ENCODE measurements around the gene OPTN. TPM values are rescaled to one million over a fixed set of nuclear protein-coding genes. Genes with fewer than 3 reads are reported as not detected.

Gene OPTN
- total and polyA plus RNA-seq, 7 experiments from 2014 or later: 34.3 to 146 (median 59.6) TPM

DNA sequence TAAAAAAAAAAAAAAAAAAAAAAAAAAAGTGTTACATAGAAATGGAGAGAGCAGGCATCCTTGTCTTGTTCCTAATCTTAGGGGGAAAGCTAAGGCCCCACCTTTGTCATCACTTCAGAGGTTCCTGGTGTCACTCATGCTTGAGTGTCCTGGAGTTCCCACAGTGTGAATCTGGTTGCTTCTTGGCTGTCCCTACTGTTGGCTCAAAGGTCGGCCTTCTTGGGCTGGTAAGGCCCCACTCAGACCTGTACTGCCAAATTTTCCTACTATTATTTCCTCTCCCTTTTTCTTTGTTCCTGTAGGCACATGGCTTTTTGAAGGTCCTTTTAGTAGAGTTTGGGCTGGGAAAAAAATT lies 21.5 kb downstream of the OPTN start:
- H3K4me1 ChIP-seq (ENCODE audit: control insufficient read depth in 2 of 2, insufficient read depth in 2 of 2, low read length in 2 of 2): peaks cover 0 to 4% of the 10 kb centered on the region in 2 donors
- no peaks in the 10 kb centered on the region for H3K9me3 Mint-ChIP-seq
- ChIA-PET CTCF (no interaction called here), POLR2A (no interaction called here)
- H3K4me1 Mint-ChIP-seq: peaks cover 0 to 19% (median 14%) of the 10 kb centered on the region in 7 donors
- H3K9me3 ChIP-seq (ENCODE audit: control insufficient read depth in 2 of 3, low read length in 3 of 3): no peaks in the 10 kb centered on the region
- no peaks in the 10 kb centered on the region for H3K27me3 ChIP-seq (ENCODE audit: control insufficient read depth in 2 of 2, insufficient read depth in 2 of 2, low read length in 2 of 2)
- intact Hi-C loops (cut with micrococcal nuclease): no loop called here
- H3K36me3 ChIP-seq (ENCODE audit: control insufficient read depth in 2 of 3, insufficient read depth in 3 of 3, low read length in 3 of 3): peaks cover 36 to 89% (median 47%) of the 10 kb centered on the region in 3 experiments
- no peak overlapping the region for H3K27ac ChIP-seq (ENCODE audit: low read depth, low read length)
- no peak for ATAC-seq
- H3K27me3 Mint-ChIP-seq: no peaks in the 10 kb centered on the region
- no peak for DNase-seq
- no peak overlapping the region for H3K4me3 Mint-ChIP-seq
- no peak overlapping the region for H3K27ac Mint-ChIP-seq
- H3K4me3 ChIP-seq (ENCODE audit: low read length): no peak overlapping the region
- peaks cover 43 to 81% (median 52%) of the 10 kb centered on the region in 5 donors for H3K36me3 Mint-ChIP-seq

DNA sequence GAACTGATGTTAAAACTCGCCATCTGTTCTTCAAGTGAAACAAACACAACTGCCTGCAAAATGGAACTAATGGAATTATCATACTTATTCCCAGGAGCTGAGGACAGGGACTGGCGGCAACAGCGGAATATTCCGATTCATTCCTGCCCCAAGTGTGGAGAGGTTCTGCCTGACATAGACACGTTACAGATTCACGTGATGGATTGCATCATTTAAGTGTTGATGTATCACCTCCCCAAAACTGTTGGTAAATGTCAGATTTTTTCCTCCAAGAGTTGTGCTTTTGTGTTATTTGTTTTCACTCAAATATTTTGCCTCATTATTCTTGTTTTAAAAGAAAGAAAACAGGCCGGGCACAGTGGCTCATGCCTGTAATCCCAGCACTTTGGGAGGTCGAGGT lies 36.7 kb downstream of the OPTN start:
- DNase-seq (no peak), ATAC-seq (no peak)
- H3K4me1 ChIP-seq (ENCODE audit: control insufficient read depth in 2 of 2, insufficient read depth in 2 of 2, low read length in 2 of 2): no peaks in the 10 kb centered on the region
- H3K36me3 Mint-ChIP-seq: peaks cover 30 to 81% (median 60%) of the 10 kb centered on the region in 5 donors
- H3K4me3 ChIP-seq (ENCODE audit: low read length): no peak overlapping the region
- H3K9me3 Mint-ChIP-seq: no peaks in the 10 kb centered on the region
- no peak overlapping the region for H3K27ac Mint-ChIP-seq
- H3K27me3 ChIP-seq (ENCODE audit: control insufficient read depth in 2 of 2, insufficient read depth in 2 of 2, low read length in 2 of 2): no peaks in the 10 kb centered on the region
- ChIA-PET POLR2A (no interaction called here), CTCF (no interaction called here)
- H3K4me1 Mint-ChIP-seq: no peaks in the 10 kb centered on the region
- no peak overlapping the region for H3K27ac ChIP-seq (ENCODE audit: low read depth, low read length)
- intact Hi-C loops (cut with micrococcal nuclease): no loop called here
- H3K27me3 Mint-ChIP-seq: no peaks in the 10 kb centered on the region
- no peak overlapping the region for H3K4me3 Mint-ChIP-seq
- peaks cover 24 to 89% (median 39%) of the 10 kb centered on the region in 3 experiments for H3K36me3 ChIP-seq (ENCODE audit: control insufficient read depth in 2 of 3, insufficient read depth in 3 of 3, low read length in 3 of 3)
- no peaks in the 10 kb centered on the region for H3K9me3 ChIP-seq (ENCODE audit: control insufficient read depth in 2 of 3, low read length in 3 of 3)

- no peaks in the 10 kb centered on the region for H3K9me3 ChIP-seq (ENCODE audit: control insufficient read depth in 2 of 3, low read length in 3 of 3)
- Mint-ChIP-seq H3K4me3 (no peak overlapping the region), H3K27me3 (no peaks in the 10 kb centered on the region), H3K27ac (no peak overlapping the region), H3K4me1 (no peaks in the 10 kb centered on the region), H3K9me3 (peaks cover under 1 to 4% (median 2%) of the 10 kb centered on the region in 11 donors), H3K36me3 (peaks cover 28 to 79% (median 59%) of the 10 kb centered on the region in 5 donors)
- ChIA-PET POLR2A (no interaction called here), CTCF (no interaction called here)
- no peak overlapping the region for H3K27ac ChIP-seq (ENCODE audit: low read depth, low read length)
- no peak overlapping the region for H3K4me3 ChIP-seq (ENCODE audit: low read length)
- peaks cover 12 to 73% (median 26%) of the 10 kb centered on the region in 3 experiments for H3K36me3 ChIP-seq (ENCODE audit: control insufficient read depth in 2 of 3, insufficient read depth in 3 of 3, low read length in 3 of 3)
- no peaks in the 10 kb centered on the region for H3K4me1 ChIP-seq (ENCODE audit: control insufficient read depth in 2 of 2, insufficient read depth in 2 of 2, low read length in 2 of 2)
- intact Hi-C loops (cut with micrococcal nuclease): no loop called here
- no peaks in the 10 kb centered on the region for H3K27me3 ChIP-seq (ENCODE audit: control insufficient read depth in 2 of 2, insufficient read depth in 2 of 2, low read length in 2 of 2)
- ATAC-seq (no peak), DNase-seq (no peak)
Observed at GRCh38 chr10:13139150-13139549, 39.2 kb downstream of the OPTN start.

DNA sequence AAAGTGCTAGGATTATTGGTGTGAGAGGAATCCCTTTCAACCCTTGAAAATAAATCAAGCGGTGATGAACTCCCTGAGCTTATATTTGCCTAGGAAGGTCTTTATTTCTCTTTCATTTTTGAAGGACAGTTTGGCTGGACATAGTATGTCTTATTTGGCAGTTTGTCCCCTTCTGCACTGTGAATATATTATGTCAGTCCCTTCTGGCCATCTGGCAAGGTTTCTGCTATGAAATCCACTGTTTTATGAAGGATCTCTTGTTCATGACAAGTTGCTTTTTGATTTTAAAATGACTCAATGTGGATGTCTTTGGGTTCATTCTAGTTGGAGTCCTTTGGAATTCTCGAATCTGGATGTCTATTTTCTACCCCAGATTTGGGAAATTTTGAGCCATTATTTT lies 39.7 kb downstream of the OPTN start:
- intact Hi-C loops (cut with micrococcal nuclease): no loop called here
- H3K4me3 Mint-ChIP-seq: no peak overlapping the region
- H3K27me3 ChIP-seq (ENCODE audit: control insufficient read depth in 2 of 2, insufficient read depth in 2 of 2, low read length in 2 of 2): no peaks in the 10 kb centered on the region
- POLR2A ChIA-PET: no interaction called here
- no peaks in the 10 kb centered on the region for H3K9me3 ChIP-seq (ENCODE audit: control insufficient read depth in 2 of 3, low read length in 3 of 3)
- peaks cover 26 to 79% (median 63%) of the 10 kb centered on the region in 5 donors for H3K36me3 Mint-ChIP-seq
- H3K4me3 ChIP-seq (ENCODE audit: low read length): no peak overlapping the region
- no peak overlapping the region for H3K27ac Mint-ChIP-seq
- H3K27ac ChIP-seq (ENCODE audit: low read depth, low read length): no peak overlapping the region
- H3K4me1 ChIP-seq (ENCODE audit: control insufficient read depth in 2 of 2, insufficient read depth in 2 of 2, low read length in 2 of 2): no peaks in the 10 kb centered on the region
- ATAC-seq: no peak
- H3K36me3 ChIP-seq (ENCODE audit: control insufficient read depth in 2 of 3, insufficient read depth in 3 of 3, low read length in 3 of 3): peaks cover 12 to 67% (median 26%) of the 10 kb centered on the region in 3 experiments
- no peak for DNase-seq
- no peaks in the 10 kb centered on the region for H3K27me3 Mint-ChIP-seq
- CTCF ChIA-PET: no interaction called here
- H3K4me1 Mint-ChIP-seq: no peaks in the 10 kb centered on the region
- peaks cover 3 to 9% (median 6%) of the 10 kb centered on the region in 11 donors for H3K9me3 Mint-ChIP-seq

- no peaks in the 10 kb centered on the region for H3K27me3 Mint-ChIP-seq
- no peak for DNase-seq
- H3K4me3 Mint-ChIP-seq: no peak overlapping the region
- H3K27ac Mint-ChIP-seq: no peak overlapping the region
- no peak overlapping the region for H3K4me3 ChIP-seq (ENCODE audit: low read length)
- peaks cover 8 to 57% (median 19%) of the 10 kb centered on the region in 3 experiments for H3K36me3 ChIP-seq (ENCODE audit: control insufficient read depth in 2 of 3, insufficient read depth in 3 of 3, low read length in 3 of 3)
- no peak overlapping the region for H3K27ac ChIP-seq (ENCODE audit: low read depth, low read length)
- peaks cover 22 to 74% (median 64%) of the 10 kb centered on the region in 5 donors for H3K36me3 Mint-ChIP-seq
- H3K9me3 ChIP-seq (ENCODE audit: control insufficient read depth in 2 of 3, low read length in 3 of 3): peaks cover 0 to 4% (median 0%) of the 10 kb centered on the region in 3 experiments
- ATAC-seq: no peak
- H3K4me1 Mint-ChIP-seq: no peaks in the 10 kb centered on the region
- CTCF ChIA-PET: no interaction called here
- no peaks in the 10 kb centered on the region for H3K4me1 ChIP-seq (ENCODE audit: control insufficient read depth in 2 of 2, insufficient read depth in 2 of 2, low read length in 2 of 2)
- H3K9me3 Mint-ChIP-seq: peaks cover 3 to 18% (median 14%) of the 10 kb centered on the region in 11 donors
- no peaks in the 10 kb centered on the region for H3K27me3 ChIP-seq (ENCODE audit: control insufficient read depth in 2 of 2, insufficient read depth in 2 of 2, low read length in 2 of 2)
- intact Hi-C loops (cut with micrococcal nuclease): no loop called here
- POLR2A ChIA-PET: no interaction called here
Observed at GRCh38 chr10:13140627-13141190, 40.7 kb downstream of the OPTN start.

DNA sequence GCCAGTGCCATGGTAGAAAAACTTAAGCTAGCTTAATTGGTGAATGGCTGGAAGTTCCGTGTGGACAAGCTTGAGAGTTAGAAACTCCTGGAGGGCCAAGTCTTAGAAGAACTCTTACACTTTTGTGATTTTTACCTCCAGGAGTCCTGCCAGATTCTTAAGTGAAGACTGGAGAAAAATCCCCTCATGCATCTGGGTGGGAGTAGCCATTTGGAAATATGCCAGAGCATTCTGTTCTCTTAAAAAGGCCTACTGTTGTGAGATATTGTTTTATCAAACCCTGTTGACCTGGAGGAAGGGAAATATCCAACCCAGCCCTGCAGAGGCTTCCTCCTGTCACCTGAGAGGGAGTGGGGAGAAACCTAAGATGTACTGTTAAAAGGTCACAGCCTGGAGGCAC lies 43.8 kb downstream of the OPTN start:
- H3K27ac Mint-ChIP-seq: peak overlapping the region in 1 of 9 donors; percentile 47
- ATAC-seq: no peak
- no peak for DNase-seq
- Histone ChIP-seq H3K4me3 (ENCODE audit: low read length) (no peak overlapping the region), H3K27me3 (ENCODE audit: control insufficient read depth in 2 of 2, insufficient read depth in 2 of 2, low read length in 2 of 2) (no peaks in the 10 kb centered on the region), H3K4me1 (ENCODE audit: control insufficient read depth in 2 of 2, insufficient read depth in 2 of 2, low read length in 2 of 2) (no peaks in the 10 kb centered on the region), H3K9me3 (ENCODE audit: control insufficient read depth in 2 of 3, low read length in 3 of 3) (peaks cover 0 to 8% (median 4%) of the 10 kb centered on the region in 3 experiments), H3K27ac (ENCODE audit: low read depth, low read length) (no peak overlapping the region), H3K36me3 (ENCODE audit: control insufficient read depth in 2 of 3, insufficient read depth in 3 of 3, low read length in 3 of 3) (peaks cover 0 to 29% (median 4%) of the 10 kb centered on the region in 3 experiments)
- ChIA-PET CTCF (no interaction called here), POLR2A (no interaction called here)
- peaks cover 21 to 54% (median 51%) of the 10 kb centered on the region in 5 donors for H3K36me3 Mint-ChIP-seq
- H3K4me3 Mint-ChIP-seq: no peak overlapping the region
- H3K9me3 Mint-ChIP-seq: peaks cover 3 to 39% (median 25%) of the 10 kb centered on the region in 11 donors
- no peaks in the 10 kb centered on the region for H3K4me1 Mint-ChIP-seq
- H3K27me3 Mint-ChIP-seq: no peaks in the 10 kb centered on the region
- intact Hi-C loops (cut with micrococcal nuclease): no loop called here

DNA sequence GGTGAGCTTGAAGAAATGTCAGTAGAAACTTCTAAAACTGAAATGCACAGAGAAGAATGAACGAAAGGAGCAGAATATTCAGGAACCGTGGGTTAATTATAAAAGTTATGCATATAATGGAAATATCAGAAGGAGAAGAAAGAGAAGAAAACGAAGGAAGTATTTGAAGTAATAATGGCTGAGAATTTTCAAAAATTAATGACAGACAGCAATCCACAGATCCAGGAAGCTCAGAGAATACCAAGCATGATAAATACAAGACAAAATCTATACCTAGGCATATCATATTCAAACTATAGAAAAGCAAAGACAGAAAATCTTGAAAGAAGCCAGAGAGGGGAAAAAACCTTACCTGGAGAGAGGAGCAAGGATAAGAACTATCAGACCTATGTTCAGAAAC lies 44.9 kb downstream of the OPTN start:
- Mint-ChIP-seq H3K9me3 (peaks cover 3 to 47% (median 26%) of the 10 kb centered on the region in 11 donors), H3K36me3 (peaks cover 20 to 51% (median 45%) of the 10 kb centered on the region in 5 donors), H3K4me3 (no peak overlapping the region), H3K27ac (no peak overlapping the region), H3K4me1 (no peaks in the 10 kb centered on the region), H3K27me3 (no peaks in the 10 kb centered on the region)
- ChIA-PET CTCF (no interaction called here), POLR2A (no interaction called here)
- Histone ChIP-seq H3K4me3 (ENCODE audit: low read length) (no peak overlapping the region), H3K36me3 (ENCODE audit: control insufficient read depth in 2 of 3, insufficient read depth in 3 of 3, low read length in 3 of 3) (peaks cover 0 to 26% (median 4%) of the 10 kb centered on the region in 3 experiments), H3K4me1 (ENCODE audit: control insufficient read depth in 2 of 2, insufficient read depth in 2 of 2, low read length in 2 of 2) (no peaks in the 10 kb centered on the region), H3K27me3 (ENCODE audit: control insufficient read depth in 2 of 2, insufficient read depth in 2 of 2, low read length in 2 of 2) (no peaks in the 10 kb centered on the region), H3K27ac (ENCODE audit: low read depth, low read length) (no peak overlapping the region), H3K9me3 (ENCODE audit: control insufficient read depth in 2 of 3, low read length in 3 of 3) (peaks cover 0 to 8% (median 4%) of the 10 kb centered on the region in 3 experiments)
- no peak for DNase-seq
- intact Hi-C loops (cut with micrococcal nuclease): no loop called here
- ATAC-seq: no peak

All from naive thymus-derived CD4-positive, alpha-beta T cell (primary cell).